Small intestine (tissue), 7 donors: ENCODE results near the gene DACH1. TPM values are rescaled to one million over a fixed set of nuclear protein-coding genes. Genes with fewer than 3 reads are reported as not detected.
A peak's percentile ranks its signal among the peaks of the same experiment; 100 is the strongest.

Experiments
- DNase-seq, 2 donors: peaks; one replicate each; pipeline versions ENCODE4 v3.0.0 to v3.0.0-alpha.2; 2013
- FAIRE-seq: peaks from 2 replicates; lab custom pipeline; 2012; peaks lifted over from hg19 to GRCh38; lab: Jason Lieb, UNC
- H3K27ac ChIP-seq, 3 donors: one replicate each; pipeline ENCODE4 v1.5.1; 2013; ENCODE audit warnings: low read length in 2 of 3, mild to moderate bottlenecking in 2 of 3, control low read depth in 1 of 3, inconsistent platforms in 1 of 3, low read depth in 1 of 3, moderate library complexity in 1 of 3
- H3K27me3 ChIP-seq, 3 donors: one replicate each; pipeline ENCODE4 v1.6.1; 2013; ENCODE audit warnings: low read length in 3 of 3, inconsistent platforms in 1 of 3; ENCODE audit not compliant: control insufficient read depth in 3 of 3, insufficient read depth in 3 of 3
- H3K36me3 ChIP-seq, 3 donors: one replicate each; pipeline ENCODE4 v1.6.1; 2013; ENCODE audit warnings: low read length in 3 of 3, inconsistent platforms in 1 of 3, low read depth in 1 of 3, mild to moderate bottlenecking in 1 of 3, moderate library complexity in 1 of 3; ENCODE audit not compliant: control insufficient read depth in 3 of 3, insufficient read depth in 2 of 3
- H3K4me1 ChIP-seq, 3 donors: one replicate each; pipeline ENCODE4 v1.6.1; 2013; ENCODE audit warnings: low read length in 2 of 3, inconsistent platforms in 1 of 3, low read depth in 1 of 3, mild to moderate bottlenecking in 1 of 3, moderate library complexity in 1 of 3; ENCODE audit not compliant: control insufficient read depth in 3 of 3, insufficient read depth in 2 of 3
- H3K4me3 ChIP-seq, 3 donors: one replicate each; pipeline ENCODE4 v1.5.1; 2013; ENCODE audit warnings: low read length in 3 of 3, control low read depth in 1 of 3, inconsistent platforms in 1 of 3, low read depth in 1 of 3, mild to moderate bottlenecking in 1 of 3, moderate library complexity in 1 of 3
- H3K9me3 ChIP-seq, 2 donors: one replicate each; pipeline ENCODE4 v1.6.1; 2013; ENCODE audit warnings: low read depth in 1 of 2, low read length in 1 of 2; ENCODE audit not compliant: control insufficient read depth in 2 of 2, insufficient read depth in 1 of 2
- WGBS, 3 donors: extraction: QIAGEN DNeasy Blood & Tissue Kit; methylation state at CpG; one replicate each; pipeline ENCODE4 v1.1.7; 2013; 5-methylcytosine and 5-hydroxymethylcytosine counted together
- polyA plus RNA-seq, 4 donors: library from polyadenylated mRNA; stranded (reverse) in 3 of 4; unstranded in 1 of 4; fragments of 200-250 nt in 3 of 4; fragments of 120-200 nt in 1 of 4; gene quantifications; one replicate each; pipeline versions ENCODE4 v1.2.1 to v1.2.3, GENCODE V29; 2013
- donor health status: healthy with polysubstance abuse.
- donor health status: control.
- donor health status: control.
- donor health status: Bipolar disorder and iron deficiency.
- donor health status: healthy.

The DACH1 gene
- polyA plus RNA-seq, 4 donors: 1.8 to 30.2 (median 4.3) TPM

GRCh38 chr13:71864094-71864985, 2.7 kb downstream of the DACH1 start:
- Histone ChIP-seq H3K27ac (peak overlapping the region; percentile 34 to 93 (median 59)), H3K4me3 (peak overlapping the region; percentile 30 to 95 (median 95)), H3K4me1 (no peaks in the 10 kb centered on the region), H3K27me3 (no peaks in the 10 kb centered on the region), H3K9me3 (no peaks in the 10 kb centered on the region), H3K36me3 (no peaks in the 10 kb centered on the region)
- 1 to 2% (median 2%) methylated on average over 39 of the region's 39 CpGs for whole genome bisulfite sequencing, 3 donors
- DNase-seq (peak; percentile 86 to 91), FAIRE-seq (no peak)

GRCh38 chr13:71863254-71863865, 3.6 kb downstream of the DACH1 start:
- Histone ChIP-seq H3K9me3 (no peaks in the 10 kb centered on the region), H3K4me1 (no peaks in the 10 kb centered on the region), H3K27me3 (no peaks in the 10 kb centered on the region), H3K36me3 (no peaks in the 10 kb centered on the region), H3K4me3 (peak overlapping the region in 1 of 3 donors; percentile 95), H3K27ac (peak overlapping the region in 1 of 3 donors; percentile 93)
- FAIRE-seq (no peak), DNase-seq (peak; percentile 16 to 43)
- 8 to 30% (median 28%) methylated on average over 4 of the region's 4 CpGs for WGBS, 3 donors

- Histone ChIP-seq H3K4me3 (no peak overlapping the region), H3K36me3 (no peaks in the 10 kb centered on the region), H3K27me3 (no peaks in the 10 kb centered on the region), H3K4me1 (no peaks in the 10 kb centered on the region), H3K9me3 (no peaks in the 10 kb centered on the region), H3K27ac (peak overlapping the region in 1 of 3 donors; percentile 93)
- no peak for DNase-seq
- WGBS, 3 donors: 10 to 36% (median 25%) methylated on average over 2 of the region's 2 CpGs
- FAIRE-seq: no peak
Observed at GRCh38 chr13:71862459-71862943, 4.5 kb downstream of the DACH1 start.

GRCh38 chr13:71861769-71862458, 5.1 kb downstream of the DACH1 start:
- FAIRE-seq (no peak), DNase-seq (peak; percentile 13 to 44)
- Histone ChIP-seq H3K27ac (peak overlapping the region in 1 of 3 donors; percentile 93), H3K27me3 (no peaks in the 10 kb centered on the region), H3K36me3 (no peaks in the 10 kb centered on the region), H3K4me1 (no peaks in the 10 kb centered on the region), H3K4me3 (no peak overlapping the region), H3K9me3 (no peaks in the 10 kb centered on the region)
- 10 to 35% (median 16%) methylated on average over 2 of the region's 2 CpGs for WGBS, 3 donors

GRCh38 chr13:71860547-71861138, 6.4 kb downstream of the DACH1 start:
- Histone ChIP-seq H3K4me3 (no peak overlapping the region), H3K4me1 (no peaks in the 10 kb centered on the region), H3K27ac (peak overlapping the region in 2 of 3 donors; percentile 2 to 12), H3K36me3 (no peaks in the 10 kb centered on the region), H3K9me3 (no peaks in the 10 kb centered on the region), H3K27me3 (no peaks in the 10 kb centered on the region)
- WGBS, 3 donors: 11 to 29% (median 28%) methylated on average over 3 of the region's 3 CpGs
- peak; percentile 27 to 52 for DNase-seq
- peak; percentile 33 for FAIRE-seq

GRCh38 chr13:71858647-71859046, 8.4 kb downstream of the DACH1 start:
- FAIRE-seq: no peak
- Histone ChIP-seq H3K4me1 (no peaks in the 10 kb centered on the region), H3K27ac (no peak overlapping the region), H3K4me3 (no peak overlapping the region), H3K9me3 (no peaks in the 10 kb centered on the region), H3K27me3 (no peaks in the 10 kb centered on the region), H3K36me3 (no peaks in the 10 kb centered on the region)
- DNase-seq: peak; percentile 31 to 40
- WGBS, 3 donors: 14 to 62% (median 21%) methylated on average over 1 of the region's 1 CpG

- Histone ChIP-seq H3K4me1 (no peaks in the 10 kb centered on the region), H3K9me3 (no peaks in the 10 kb centered on the region), H3K36me3 (no peaks in the 10 kb centered on the region), H3K27me3 (no peaks in the 10 kb centered on the region), H3K27ac (no peak overlapping the region), H3K4me3 (no peak overlapping the region)
- FAIRE-seq (no peak), DNase-seq (no peak)
- 92 to 97% (median 96%) methylated on average over 4 of the region's 4 CpGs for WGBS, 3 donors
Observed at GRCh38 chr13:71856548-71857043, 10.4 kb downstream of the DACH1 start.

GRCh38 chr13:71854401-71854800, 12.6 kb downstream of the DACH1 start:
- Histone ChIP-seq H3K36me3 (no peaks in the 10 kb centered on the region), H3K4me1 (no peaks in the 10 kb centered on the region), H3K27me3 (no peaks in the 10 kb centered on the region), H3K9me3 (no peaks in the 10 kb centered on the region), H3K27ac (no peak overlapping the region), H3K4me3 (no peak overlapping the region)
- FAIRE-seq: no peak
- 67 to 74% (median 70%) methylated on average over 1 of the region's 1 CpG for WGBS, 3 donors
- no peak for DNase-seq
